HG02678 (cell line): ENCODE data around the gene TNFAIP8L3.

Experiments
- ATAC-seq: cut with Tn5 transposase; IDR thresholded peaks from one replicate; pipeline ENCODE4 v1.9.1; 2021; ENCODE audit warnings: mild to moderate bottlenecking, moderate library complexity; ENCODE audit not compliant: unreplicated experiment

The TNFAIP8L3 gene

DNA sequence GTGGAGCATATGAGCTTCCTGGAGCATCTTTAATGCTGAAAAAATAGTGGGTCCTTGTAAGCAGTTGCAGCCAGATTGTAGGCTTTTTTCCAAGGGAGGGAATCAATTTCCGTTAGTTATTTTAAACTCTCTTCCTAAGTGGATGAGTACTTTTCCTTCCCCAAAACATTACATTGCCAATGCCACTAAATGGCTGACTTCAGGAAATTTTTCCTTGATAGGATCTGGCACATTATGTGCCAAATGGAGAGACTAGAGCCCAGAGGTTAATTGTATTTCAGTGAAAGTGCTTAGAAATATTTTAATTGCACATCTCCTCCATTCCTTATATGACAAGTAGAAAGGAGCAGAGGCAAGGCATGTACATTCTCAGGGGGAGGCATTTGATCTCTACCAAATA is 83.5 kb downstream of the TNFAIP8L3 start:
- no peak for ATAC-seq

DNA sequence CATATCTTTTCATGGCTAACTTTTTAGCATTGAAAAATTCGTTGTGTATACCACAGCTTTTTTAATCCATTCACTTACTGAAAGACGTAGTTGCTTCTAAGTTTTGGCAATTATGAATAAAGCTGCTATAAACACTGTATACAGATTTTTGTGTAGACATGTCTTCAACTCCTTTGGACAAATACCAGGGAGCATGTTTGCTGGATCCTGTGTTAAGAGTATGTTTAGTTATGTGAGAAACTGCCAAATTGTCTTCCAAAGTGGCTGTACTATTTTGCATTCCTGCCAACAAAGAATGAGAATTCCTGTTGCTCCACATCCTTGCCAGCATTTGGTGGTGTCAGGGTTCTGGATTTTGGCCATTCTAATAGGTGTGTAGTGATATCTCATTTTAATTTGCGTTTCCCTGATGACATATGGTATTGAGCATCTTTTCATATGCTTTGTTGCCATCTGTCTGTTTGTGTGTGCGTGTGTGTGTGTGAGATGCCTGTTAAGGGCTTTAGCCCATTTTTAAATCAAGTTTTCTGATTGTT is 87.5 kb downstream of the TNFAIP8L3 start:
- no peak for ATAC-seq
